CD14-positive monocyte (primary cell): ENCODE results near the gene PLVAP. TPM values are rescaled to one million over a fixed set of nuclear protein-coding genes. Genes with fewer than 3 reads are reported as not detected.

Experiments
- DNase-seq, 3 donors: peaks; one replicate each; pipeline ENCODE4 v3.0.0-alpha.2; 2011 to 2022
- H2AFZ ChIP-seq: 2 replicates; pipeline ENCODE4 v1.6.0; 2012; ENCODE audit warnings: mild to moderate bottlenecking, low read depth, low read length, inconsistent platforms; ENCODE audit not compliant: insufficient read depth, poor library complexity, severe bottlenecking
- H3K27ac ChIP-seq, 2 donors: 1 replicate in 1 of 2; 2 replicates in 1 of 2; pipeline ENCODE4 v1.5.1; 2012 to 2013; ENCODE audit warnings: low read length in 2 of 2, control low read depth in 1 of 2, inconsistent platforms in 1 of 2, low read depth in 1 of 2, mild to moderate bottlenecking in 1 of 2
- H3K27me3 ChIP-seq, 2 donors: one replicate each; pipeline versions ENCODE4 v1.6.0 to v1.6.1; 2011 to 2013; ENCODE audit warnings: low read length in 2 of 2; ENCODE audit not compliant: control insufficient read depth in 2 of 2, insufficient read depth in 2 of 2
- H3K36me3 ChIP-seq, 2 donors: replicated peaks in 1 of 2; 1 replicate in 1 of 2; 2 replicates in 1 of 2; pipeline versions ENCODE4 v1.5.1 to v1.6.1; 2012 to 2013; ENCODE audit warnings: low read length in 2 of 2, control low read depth in 1 of 2, inconsistent platforms in 1 of 2, mild to moderate bottlenecking in 1 of 2; ENCODE audit not compliant: insufficient read depth in 2 of 2, control insufficient read depth in 1 of 2
- H3K4me1 ChIP-seq, 2 donors: 1 replicate in 1 of 2; 2 replicates in 1 of 2; pipeline versions ENCODE4 v1.5.1 to v1.6.1; 2012 to 2013; ENCODE audit warnings: low read length in 2 of 2, control low read depth in 1 of 2, inconsistent platforms in 1 of 2, mild to moderate bottlenecking in 1 of 2, moderate library complexity in 1 of 2; ENCODE audit not compliant: insufficient read depth in 2 of 2, control insufficient read depth in 1 of 2
- H3K4me2 ChIP-seq: replicated peaks from 2 replicates; pipeline ENCODE3; 2012; ENCODE audit warnings: low read length, moderate library complexity, mild to moderate bottlenecking; ENCODE audit not compliant: poor library complexity, severe bottlenecking; ENCODE audit errors: extremely low read depth
- H3K4me3 ChIP-seq, 3 experiments: fragments of 200-600 bp in 1 of 3; sonication (generic) in 1 of 3; replicated peaks in 1 of 3; 1 replicate in 2 of 3; 2 replicates in 1 of 3; pipeline ENCODE4 v1.5.1; 2011 to 2013; ENCODE audit warnings: low read length in 3 of 3, mild to moderate bottlenecking in 3 of 3, control low read depth in 2 of 3, low read depth in 2 of 3, inconsistent platforms in 1 of 3, moderate library complexity in 1 of 3
- H3K79me2 ChIP-seq: 2 replicates; pipeline ENCODE4 v1.6.0; 2012; ENCODE audit warnings: mild to moderate bottlenecking, control low read depth, inconsistent platforms, low read length, moderate library complexity; ENCODE audit not compliant: insufficient read depth
- H3K9ac ChIP-seq: 2 replicates; pipeline ENCODE4 v1.6.0; 2017; ENCODE audit warnings: low read length, mild to moderate bottlenecking; ENCODE audit not compliant: insufficient read depth, poor library complexity, severe bottlenecking
- H3K9me3 ChIP-seq, 2 donors: replicated peaks in 1 of 2; 1 replicate in 1 of 2; 2 replicates in 1 of 2; pipeline versions ENCODE4 v1.5.1 to v1.6.1; 2012 to 2013; ENCODE audit warnings: low read length in 2 of 2, control low read depth in 1 of 2; ENCODE audit not compliant: control insufficient read depth in 1 of 2, insufficient read depth in 1 of 2
- H4K20me1 ChIP-seq: 2 replicates; pipeline ENCODE4 v1.6.0; 2012; ENCODE audit warnings: mild to moderate bottlenecking, low read length, control low read depth, moderate library complexity; ENCODE audit not compliant: insufficient read depth
- H3K27ac Mint-ChIP-seq, 7 donors: one replicate each; pipeline ENCODE4 v1.8.0; 2020; ENCODE audit warnings: mild to moderate bottlenecking in 7 of 7, mixed read lengths in 7 of 7, moderate library complexity in 6 of 7, inconsistent platforms in 2 of 7
- H3K27me3 Mint-ChIP-seq, 3 donors: one replicate each; pipeline ENCODE4 v1.8.0; 2021 to 2022; ENCODE audit warnings: low read depth in 3 of 3, mild to moderate bottlenecking in 3 of 3, mixed read lengths in 3 of 3, moderate library complexity in 3 of 3, inconsistent platforms in 1 of 3
- H3K36me3 Mint-ChIP-seq, 2 donors: one replicate each; pipeline ENCODE4 v1.8.0; 2020; ENCODE audit warnings: mixed read lengths in 2 of 2, inconsistent platforms in 1 of 2, mild to moderate bottlenecking in 1 of 2
- H3K4me1 Mint-ChIP-seq: one replicate; pipeline ENCODE4 v1.8.0; 2020; ENCODE audit warnings: mild to moderate bottlenecking, mixed read lengths
- H3K4me3 Mint-ChIP-seq, 2 donors: one replicate each; pipeline ENCODE4 v1.8.0; 2020; ENCODE audit warnings: mild to moderate bottlenecking in 2 of 2, mixed read lengths in 2 of 2, moderate library complexity in 1 of 2
- H3K9me3 Mint-ChIP-seq, 7 donors: one replicate each; pipeline ENCODE4 v1.8.0; 2020 to 2022; ENCODE audit warnings: mixed read lengths in 7 of 7, mild to moderate bottlenecking in 6 of 7, moderate library complexity in 6 of 7, inconsistent platforms in 2 of 7
- CTCF ChIP-seq: fragments of 200-600 bp; IDR thresholded peaks from one replicate; pipeline ENCODE4 v1.8.0; 2022; ENCODE audit warnings: antibody characterized with exemption, mild to moderate bottlenecking
- WGBS: methylation state at CpG from one replicate; pipeline ENCODE4 v1.1.5; 2013; ENCODE audit warnings: missing lambda C conversion rate; ENCODE audit not compliant: insufficient coverage; 5-methylcytosine and 5-hydroxymethylcytosine counted together
- intact Hi-C, 2 donors: fragments of 100-400 bp; cut with micrococcal nuclease; formaldehyde crosslinking; loops; one replicate each; pipeline versions ENCODE4 v1.15.0 to v1.15.1; 2023
- polyA minus RNA-seq: library from RNA; depleted of rRNA, polyadenylated mRNA; stranded (reverse); fragments of >200 nt; gene quantifications from 2 replicates; pipeline ENCODE4 v1.2.3, GENCODE V29; 2012
- polyA plus RNA-seq, 3 donors: library from polyadenylated mRNA; depleted of rRNA in 1 of 3; unstranded in 2 of 3; stranded (reverse) in 1 of 3; fragments of 300-500 nt in 2 of 3; fragments of >200 nt in 1 of 3; fragmentation: Illumina TruSeq in 2 of 3; gene quantifications; 1 replicate in 2 of 3; 2 replicates in 1 of 3; pipeline ENCODE4 v1.2.3, GENCODE V29; 2012 to 2021
- total RNA-seq, 12 experiments: library from RNA in 1 of 12; stranded (reverse) in 1 of 12; fragments of 120-200 nt in 1 of 12; gene quantifications; one replicate each; pipeline ENCODE4 v1.2.4 and lab custom pipeline; 2013 to 2026; ENCODE audit warnings: mixed read lengths in 6 of 12, inconsistent platforms in 1 of 12

PLVAP gene, protein sequence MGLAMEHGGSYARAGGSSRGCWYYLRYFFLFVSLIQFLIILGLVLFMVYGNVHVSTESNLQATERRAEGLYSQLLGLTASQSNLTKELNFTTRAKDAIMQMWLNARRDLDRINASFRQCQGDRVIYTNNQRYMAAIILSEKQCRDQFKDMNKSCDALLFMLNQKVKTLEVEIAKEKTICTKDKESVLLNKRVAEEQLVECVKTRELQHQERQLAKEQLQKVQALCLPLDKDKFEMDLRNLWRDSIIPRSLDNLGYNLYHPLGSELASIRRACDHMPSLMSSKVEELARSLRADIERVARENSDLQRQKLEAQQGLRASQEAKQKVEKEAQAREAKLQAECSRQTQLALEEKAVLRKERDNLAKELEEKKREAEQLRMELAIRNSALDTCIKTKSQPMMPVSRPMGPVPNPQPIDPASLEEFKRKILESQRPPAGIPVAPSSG
- total RNA-seq (2013): 0.54 TPM
- polyA plus RNA-seq (under 1 TPM in 2 of 3 donors, not detected in 1; 0.08 to 0.81 TPM), polyA minus RNA-seq (0.28 and 0.80 TPM in 2 replicates), total RNA-seq (lab: John Stamatoyannopoulos, UW) (0 to 0.91 (median 0.18) reads per million in 11 experiments)

GRCh38 chr19:17376935-17377600, at the start of gene PLVAP:
TSS of gene PLVAP (minus strand) at chr19:17377342. CDS start at chr19:17377288, 54 bp downstream.
- no peaks in the 10 kb centered on the region for H4K20me1 ChIP-seq
- H3K9ac ChIP-seq: no peak within 1 kb of the TSS
- H3K27ac ChIP-seq: no peak within 1 kb of the TSS
- peaks cover 0 to 12% (median 8%) of the 10 kb centered on the region in 7 donors for H3K9me3 Mint-ChIP-seq
- WGBS: 38% methylated on average over 33 of the region's 39 CpGs
- peak within 1 kb of the TSS in 1 of 2 donors; percentile 71 for H3K4me3 Mint-ChIP-seq
- no peaks in the 10 kb centered on the region for H3K36me3 ChIP-seq
- H3K79me2 ChIP-seq: no peaks in the 10 kb centered on the region
- no peak for DNase-seq
- peak within 1 kb of the TSS; percentile 50 for H3K4me2 ChIP-seq
- H3K9me3 ChIP-seq: peaks cover 0 to 3% of the 10 kb centered on the region in 2 donors
- intact Hi-C loops: no loop called here
- H3K4me1 Mint-ChIP-seq: peaks cover 30% of the 10 kb centered on the region
- peaks cover 7 to 23% (median 17%) of the 10 kb centered on the region in 3 donors for H3K27me3 Mint-ChIP-seq
- H3K27me3 ChIP-seq: peaks cover 0 to 5% of the 10 kb centered on the region in 2 donors
- peak within 1 kb of the TSS in 1 of 3 experiments; percentile 38 for H3K4me3 ChIP-seq
- H3K36me3 Mint-ChIP-seq: peaks cover 0 to 6% of the 10 kb centered on the region in 2 donors
- TF ChIP-seq CTCF: no peak
- H3K27ac Mint-ChIP-seq: peak within 1 kb of the TSS in 1 of 7 donors; percentile 33
- peaks cover 31 to 34% of the 10 kb centered on the region in 2 donors for H3K4me1 ChIP-seq
- H2AFZ ChIP-seq: peak within 1 kb of the TSS; percentile 84

DNA sequence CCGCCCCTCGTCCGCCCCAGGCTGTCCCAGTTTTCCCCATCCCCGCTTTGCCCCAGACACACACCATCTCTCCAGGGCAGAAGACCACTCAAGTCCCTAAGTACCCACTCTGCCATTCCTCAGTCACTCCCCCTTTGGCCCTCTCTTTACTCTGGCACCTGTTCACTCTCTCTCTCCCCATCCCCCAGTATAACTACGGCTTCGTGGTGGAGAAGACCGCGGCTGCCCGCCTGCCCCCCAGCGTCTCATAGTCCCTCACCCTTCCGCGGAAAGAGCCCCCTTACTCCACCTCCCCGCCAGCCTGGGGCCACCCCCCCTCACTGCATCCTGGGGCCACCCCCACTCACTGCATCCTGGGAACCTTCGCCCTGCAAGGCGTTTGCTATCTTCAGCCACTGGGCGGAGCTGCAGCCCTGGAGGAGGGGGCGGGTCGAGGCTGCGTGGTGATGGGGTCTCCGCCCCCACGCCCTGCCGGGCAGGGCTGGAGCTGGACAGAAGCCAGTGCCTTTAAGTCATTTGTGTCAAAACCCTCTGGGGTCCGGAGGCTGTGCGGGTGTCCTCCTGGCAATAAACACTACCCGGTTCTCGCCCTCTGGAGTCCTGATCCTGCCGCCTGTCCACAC, 47.7 kb upstream of the PLVAP start:
- Histone ChIP-seq H3K4me1 (peaks cover 8 to 19% of the 10 kb centered on the region in 2 donors), H3K27me3 (no peaks in the 10 kb centered on the region), H3K79me2 (no peaks in the 10 kb centered on the region), H3K27ac (no peak overlapping the region), H2AFZ (no peak overlapping the region), H3K9me3 (no peaks in the 10 kb centered on the region), H3K9ac (no peak overlapping the region), H3K36me3 (peaks cover 8 to 22% of the 10 kb centered on the region in 2 donors), H4K20me1 (no peaks in the 10 kb centered on the region), H3K4me2 (no peak overlapping the region), H3K4me3 (no peak overlapping the region)
- 12% methylated on average over 17 of the region's 27 CpGs for WGBS
- DNase-seq: no peak
- Mint-ChIP-seq H3K27ac (no peak overlapping the region), H3K27me3 (peaks cover 0 to 4% (median 0%) of the 10 kb centered on the region in 3 donors), H3K4me3 (no peak overlapping the region), H3K9me3 (peaks cover 0 to 2% (median 0%) of the 10 kb centered on the region in 7 donors), H3K4me1 (peaks cover 15% of the 10 kb centered on the region), H3K36me3 (peaks cover 16 to 29% of the 10 kb centered on the region in 2 donors)
- intact Hi-C loops: no loop called here
- TF ChIP-seq CTCF: peak; percentile 23
